Measurements from ENCODE around the gene ERAS.

Gene ERAS

GRCh38 chrX:48786825-48787504, 39.3 kb upstream of the ERAS start:
- Histone ChIP-seq H3K79me2 (ENCODE audit: insufficient read depth, low read length) (no peaks in the 10 kb centered on the region), H3K4me2 (ENCODE audit: insufficient read depth, low read length) (no peak overlapping the region)

GRCh38 chrX:48787505-48788443, 38.5 kb upstream of the ERAS start:
- Histone ChIP-seq H3K4me1 (ENCODE audit: insufficient read depth, low read length) (no peaks in the 10 kb centered on the region), H3K27me3 (ENCODE audit: insufficient read depth, low read length, poor library complexity) (no peaks in the 10 kb centered on the region), H3K4me2 (ENCODE audit: insufficient read depth, low read length) (no peak overlapping the region), H3K36me3 (ENCODE audit: insufficient read depth, low read length) (no peaks in the 10 kb centered on the region), H3K27ac (ENCODE audit: low read length) (no peak overlapping the region), H4K20me1 (ENCODE audit: insufficient read depth, low read length) (no peaks in the 10 kb centered on the region), H3K9ac (ENCODE audit: low read depth, low read length) (no peak overlapping the region), H3K79me2 (ENCODE audit: insufficient read depth, low read length) (no peaks in the 10 kb centered on the region), H2AFZ (ENCODE audit: low read depth, low read length) (no peak overlapping the region), H3K4me3 (ENCODE audit: low read depth in 1 of 2, low read length in 2 of 2) (no peak overlapping the region), H3K9me3 (ENCODE audit: insufficient read depth, low read length, severe bottlenecking) (no peaks in the 10 kb centered on the region)
- TF ChIP-seq CTCF (IDR thresholded peaks at IDR 0.05; ENCODE audit: borderline replicate concordance, extremely low read depth, low read length, poor library complexity, severe bottlenecking) (no peak), EZH2 (IDR thresholded peaks at IDR 0.05; ENCODE audit: borderline replicate concordance, low read depth, low read length, severe bottlenecking) (no peak)
- DNase-seq (no peak), ATAC-seq (ENCODE audit: insufficient read depth, low read depth) (no peak)

More at GRCh38 chrX:48786825-48787504, 39.3 kb upstream of the ERAS start:
- Histone ChIP-seq H3K4me1 (ENCODE audit: insufficient read depth, low read length) (no peaks in the 10 kb centered on the region), H3K9me3 (ENCODE audit: insufficient read depth, low read length, severe bottlenecking) (no peaks in the 10 kb centered on the region), H2AFZ (ENCODE audit: low read depth, low read length) (no peak overlapping the region), H3K36me3 (ENCODE audit: insufficient read depth, low read length) (no peaks in the 10 kb centered on the region), H3K4me3 (ENCODE audit: low read depth in 1 of 2, low read length in 2 of 2) (no peak overlapping the region), H3K27me3 (ENCODE audit: insufficient read depth, low read length, poor library complexity) (no peaks in the 10 kb centered on the region), H3K27ac (ENCODE audit: low read length) (no peak overlapping the region), H4K20me1 (ENCODE audit: insufficient read depth, low read length) (no peaks in the 10 kb centered on the region), H3K9ac (ENCODE audit: low read depth, low read length) (no peak overlapping the region)
- no peak for DNase-seq
- TF ChIP-seq CTCF (IDR thresholded peaks at IDR 0.05; ENCODE audit: borderline replicate concordance, extremely low read depth, low read length, poor library complexity, severe bottlenecking) (no peak), EZH2 (IDR thresholded peaks at IDR 0.05; ENCODE audit: borderline replicate concordance, low read depth, low read length, severe bottlenecking) (no peak)
- no peak for ATAC-seq (ENCODE audit: insufficient read depth, low read depth)

DNA sequence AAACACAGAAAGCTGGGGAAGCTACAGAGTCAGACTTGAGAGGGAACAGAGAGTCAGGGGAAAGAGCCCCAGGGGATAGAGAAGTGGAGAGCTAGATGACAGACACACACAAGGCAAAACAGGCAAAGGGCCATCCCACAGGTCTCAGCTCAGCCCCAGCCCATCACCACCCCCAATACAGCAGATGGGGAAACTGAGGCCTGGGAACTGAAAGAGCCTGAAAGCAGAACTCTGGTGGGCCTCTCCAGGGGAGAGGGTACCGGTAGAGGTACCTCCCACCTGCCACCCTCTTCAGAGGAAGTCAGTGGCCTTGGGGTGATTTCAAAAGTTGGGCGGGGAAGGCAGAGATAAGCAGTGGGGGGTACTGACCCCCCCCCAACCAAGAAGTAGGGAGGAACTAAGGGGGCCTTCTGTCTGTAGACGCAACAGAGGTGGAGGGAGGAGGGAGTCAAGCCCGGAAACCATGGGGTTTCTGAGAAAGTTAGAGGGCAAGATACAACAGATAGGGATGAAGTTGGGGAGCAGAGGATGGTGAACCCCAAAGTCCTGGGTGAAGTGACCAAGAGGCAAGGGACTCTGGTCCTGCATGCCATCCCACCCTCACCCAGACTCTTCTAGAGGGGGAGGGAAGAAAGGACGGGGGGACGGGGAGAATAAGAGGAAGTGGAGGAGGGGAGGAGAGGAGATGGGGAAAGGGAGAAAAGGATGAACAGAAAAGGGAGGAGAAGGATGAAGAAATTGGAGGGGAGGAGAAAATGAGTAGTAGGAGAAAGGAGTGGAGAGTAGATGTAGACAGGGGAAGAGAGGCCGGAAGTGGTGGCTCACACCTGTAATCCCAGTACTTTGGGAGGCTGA, 36.7 kb upstream of the ERAS start:
- H4K20me1 ChIP-seq (ENCODE audit: insufficient read depth, low read length), result no peaks in the 10 kb centered on the region
- no peak for TF ChIP-seq CTCF (IDR thresholded peaks at IDR 0.05; ENCODE audit: borderline replicate concordance, extremely low read depth, low read length, poor library complexity, severe bottlenecking)
- H3K79me2 ChIP-seq (ENCODE audit: insufficient read depth, low read length), result no peaks in the 10 kb centered on the region
- no peak overlapping the region for H3K27ac ChIP-seq (ENCODE audit: low read length)
- no peaks in the 10 kb centered on the region for H3K9me3 ChIP-seq (ENCODE audit: insufficient read depth, low read length, severe bottlenecking)
- no peaks in the 10 kb centered on the region for H3K4me1 ChIP-seq (ENCODE audit: insufficient read depth, low read length)
- no peak overlapping the region for H2AFZ ChIP-seq (ENCODE audit: low read depth, low read length)
- no peak for ATAC-seq (ENCODE audit: insufficient read depth, low read depth)
- H3K4me2 ChIP-seq (ENCODE audit: insufficient read depth, low read length), result no peak overlapping the region
- H3K4me3 ChIP-seq (ENCODE audit: low read depth in 1 of 2, low read length in 2 of 2), result no peak overlapping the region
- H3K27me3 ChIP-seq (ENCODE audit: insufficient read depth, low read length, poor library complexity), result no peaks in the 10 kb centered on the region
- H3K36me3 ChIP-seq (ENCODE audit: insufficient read depth, low read length), result no peaks in the 10 kb centered on the region
- DNase-seq, result no peak
- H3K9ac ChIP-seq (ENCODE audit: low read depth, low read length), result no peak overlapping the region
